Gastroesophageal sphincter (tissue), 4 donors: ENCODE results near the gene GNAQ. TPM values are rescaled to one million over a fixed set of nuclear protein-coding genes. Genes with fewer than 3 reads are reported as not detected.

Experiments
- ATAC-seq: fragments of 150-250 bp; one replicate; pipeline ENCODE4 v1.9.1; 2016; ENCODE audit warnings: mild to moderate bottlenecking, moderate library complexity
- H3K27ac ChIP-seq, 4 donors: fragments of 200-600 bp; sonication (generic) in 3 of 4; 1 replicate in 3 of 4; 2 replicates in 1 of 4; pipeline ENCODE4 v1.5.1; 2016 to 2019
- H3K27me3 ChIP-seq: fragments of 200-600 bp; sonication (generic); one replicate; pipeline ENCODE4 v1.5.1; 2019
- H3K36me3 ChIP-seq, 2 donors: fragments of 200-600 bp; sonication (generic); one replicate each; pipeline ENCODE4 v1.5.1; 2019; ENCODE audit warnings: control low read depth in 1 of 2
- H3K4me1 ChIP-seq, 3 donors: fragments of 200-600 bp; sonication (generic); 1 replicate in 2 of 3; 2 replicates in 1 of 3; pipeline ENCODE4 v1.5.1; 2016 to 2019; ENCODE audit warnings: control low read depth in 2 of 3
- H3K4me3 ChIP-seq, 2 donors: fragments of 200-600 bp; sonication (generic); one replicate each; pipeline ENCODE4 v1.5.1; 2019; ENCODE audit warnings: mild to moderate bottlenecking in 1 of 2, moderate library complexity in 1 of 2
- H3K9me3 ChIP-seq, 3 donors: fragments of 200-600 bp; sonication (generic); one replicate each; pipeline ENCODE4 v1.5.1; 2017 to 2019; ENCODE audit warnings: control low read depth in 2 of 3
- EP300 ChIP-seq: sonication (generic); formaldehyde crosslinking; IDR thresholded peaks from one replicate; pipeline ENCODE4 v1.6.1; 2017; ENCODE audit warnings: antibody characterized with exemption, mild to moderate bottlenecking
- POLR2A ChIP-seq, 2 donors: fragments of 450-650 bp; IDR thresholded peaks; one replicate each; pipeline ENCODE4 v1.6.1; 2017; ENCODE audit warnings: antibody characterized with exemption in 2 of 2, mild to moderate bottlenecking in 2 of 2, moderate library complexity in 1 of 2
- POLR2AphosphoS5 ChIP-seq: sonication (generic); formaldehyde crosslinking; IDR thresholded peaks from one replicate; pipeline ENCODE4 v1.6.1; 2017; ENCODE audit warnings: antibody characterized with exemption
- WGBS, 2 donors: methylation state at CpG; one replicate each; pipeline ENCODE4 v1.1.5; 2018; ENCODE audit warnings: low coverage in 1 of 2; 5-methylcytosine and 5-hydroxymethylcytosine counted together
- total RNA-seq, 4 donors: library from RNA; depleted of rRNA; stranded (reverse); fragments of >200 nt; gene quantifications; one replicate each; pipeline ENCODE4 v1.1.0, GENCODE V29; 2016
- TF ChIP-seq, protein P1 (sequence below), 4 experiments: fragments of 200-600 bp in 2 of 4; fragments of 450-650 bp in 2 of 4; sonication (generic) in 1 of 4; IDR thresholded peaks; one replicate each; pipeline ENCODE4 v1.5.1; 2017 to 2019; ENCODE audit warnings: antibody characterized with exemption in 4 of 4, mild to moderate bottlenecking in 2 of 4, moderate library complexity in 2 of 4

Gene GNAQ
- total RNA-seq, 4 donors from 2014 or later, result 57.6 to 86.4 (median 70.8) TPM

DNA sequence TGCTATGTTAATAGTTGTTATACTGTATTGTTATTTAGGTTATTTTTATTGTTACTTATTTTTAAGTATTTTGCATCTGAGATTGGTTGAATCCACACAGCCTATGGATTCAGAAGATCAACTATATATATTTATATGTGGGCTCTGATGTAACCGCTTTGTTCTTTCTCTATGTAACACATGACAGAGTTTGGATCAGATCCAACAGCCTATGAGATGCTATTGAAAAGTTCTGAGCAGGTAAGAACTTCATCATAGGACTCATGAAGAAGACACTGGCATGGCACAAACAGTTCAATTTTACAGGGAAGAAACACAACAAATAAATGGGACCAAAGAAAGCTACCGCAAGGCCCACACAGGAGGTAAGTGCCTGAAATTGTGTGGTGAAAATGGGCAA is 93.4 kb downstream of the GNAQ start:
- 92% methylated on average over 2 of the region's 2 CpGs for WGBS, 2 donors
- Histone ChIP-seq H3K27me3 (no peaks in the 10 kb centered on the region), H3K9me3 (no peaks in the 10 kb centered on the region), H3K36me3 (no peaks in the 10 kb centered on the region), H3K4me3 (no peak overlapping the region), H3K4me1 (peaks cover 0 to 52% (median 0%) of the 10 kb centered on the region in 3 donors), H3K27ac (no peak overlapping the region)
- ATAC-seq, result no peak
- TF ChIP-seq POLR2AphosphoS5 (no peak), EP300 (no peak), POLR2A (IDR thresholded peaks at IDR 0.05) (no peak)
- TF ChIP-seq, protein P1, sequence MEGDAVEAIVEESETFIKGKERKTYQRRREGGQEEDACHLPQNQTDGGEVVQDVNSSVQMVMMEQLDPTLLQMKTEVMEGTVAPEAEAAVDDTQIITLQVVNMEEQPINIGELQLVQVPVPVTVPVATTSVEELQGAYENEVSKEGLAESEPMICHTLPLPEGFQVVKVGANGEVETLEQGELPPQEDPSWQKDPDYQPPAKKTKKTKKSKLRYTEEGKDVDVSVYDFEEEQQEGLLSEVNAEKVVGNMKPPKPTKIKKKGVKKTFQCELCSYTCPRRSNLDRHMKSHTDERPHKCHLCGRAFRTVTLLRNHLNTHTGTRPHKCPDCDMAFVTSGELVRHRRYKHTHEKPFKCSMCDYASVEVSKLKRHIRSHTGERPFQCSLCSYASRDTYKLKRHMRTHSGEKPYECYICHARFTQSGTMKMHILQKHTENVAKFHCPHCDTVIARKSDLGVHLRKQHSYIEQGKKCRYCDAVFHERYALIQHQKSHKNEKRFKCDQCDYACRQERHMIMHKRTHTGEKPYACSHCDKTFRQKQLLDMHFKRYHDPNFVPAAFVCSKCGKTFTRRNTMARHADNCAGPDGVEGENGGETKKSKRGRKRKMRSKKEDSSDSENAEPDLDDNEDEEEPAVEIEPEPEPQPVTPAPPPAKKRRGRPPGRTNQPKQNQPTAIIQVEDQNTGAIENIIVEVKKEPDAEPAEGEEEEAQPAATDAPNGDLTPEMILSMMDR (IDR thresholded peaks at IDR 0.05), result no peak

DNA sequence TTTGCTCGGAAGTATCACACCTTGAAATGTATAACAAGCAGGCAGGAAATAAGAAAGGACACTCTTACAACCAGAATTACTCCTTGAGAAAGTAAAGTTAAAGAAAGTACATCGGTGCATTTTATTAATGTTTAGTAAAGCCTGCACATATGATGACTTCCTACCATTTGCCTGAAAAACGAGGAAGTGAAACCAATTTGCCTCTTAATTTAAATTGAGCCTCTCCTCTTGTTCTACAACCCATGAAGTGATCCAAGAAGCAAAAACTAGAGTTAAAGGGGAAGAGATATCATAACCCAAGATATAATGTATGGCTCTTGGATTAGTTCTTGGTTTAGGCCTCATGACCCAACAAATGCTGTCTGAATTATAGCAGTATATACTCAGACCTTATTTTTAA is 95.6 kb downstream of the GNAQ start:
- H3K27ac ChIP-seq, result no peak overlapping the region
- no peak overlapping the region for H3K4me3 ChIP-seq
- no peaks in the 10 kb centered on the region for H3K9me3 ChIP-seq
- no peaks in the 10 kb centered on the region for H3K27me3 ChIP-seq
- no peaks in the 10 kb centered on the region for H3K36me3 ChIP-seq
- peaks cover 0 to 51% (median 0%) of the 10 kb centered on the region in 3 donors for H3K4me1 ChIP-seq
- ATAC-seq, result no peak
- 50 to 75% methylated on average over 3 of the region's 3 CpGs for WGBS, 2 donors
- TF ChIP-seq EP300 (no peak), POLR2AphosphoS5 (no peak), POLR2A (IDR thresholded peaks at IDR 0.05) (no peak)
- TF ChIP-seq, protein P1 (IDR thresholded peaks at IDR 0.05), result no peak

- H3K27me3 ChIP-seq, result no peaks in the 10 kb centered on the region
- no peak overlapping the region for H3K4me3 ChIP-seq
- no peaks in the 10 kb centered on the region for H3K9me3 ChIP-seq
- peaks cover 0 to 51% (median 0%) of the 10 kb centered on the region in 3 donors for H3K4me1 ChIP-seq
- no peak overlapping the region for H3K27ac ChIP-seq
- TF ChIP-seq POLR2A (IDR thresholded peaks at IDR 0.05) (no peak), POLR2AphosphoS5 (no peak), EP300 (no peak)
- TF ChIP-seq, protein P1 (IDR thresholded peaks at IDR 0.05), result no peak
- no peak for ATAC-seq
- H3K36me3 ChIP-seq, result no peaks in the 10 kb centered on the region
- WGBS, 2 donors, result 89 to 100% methylated on average over 1 to 3 of the region's 3 CpGs
Observed at GRCh38 chr9:77935211-77935610, 96.4 kb downstream of the GNAQ start.

DNA sequence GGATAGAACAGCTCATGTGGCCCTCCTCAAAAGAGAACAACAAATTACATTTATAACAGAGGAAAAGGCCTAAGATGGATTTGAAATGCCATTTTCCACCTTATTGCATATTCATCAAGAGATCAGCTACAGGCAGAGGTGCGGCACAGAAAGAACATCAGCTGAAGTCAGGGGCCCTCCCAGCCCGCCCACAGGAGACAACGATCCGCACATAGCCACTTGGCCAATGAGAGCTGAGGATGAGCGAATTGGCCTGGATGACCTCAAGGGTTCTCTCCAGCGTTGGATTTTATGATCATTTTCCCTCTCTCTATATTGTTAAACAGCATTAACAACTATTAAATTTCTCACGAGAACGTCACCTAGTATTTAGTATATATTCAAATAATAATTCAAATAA is 97.6 kb downstream of the GNAQ start:
- TF ChIP-seq POLR2AphosphoS5 (no peak), EP300 (no peak), POLR2A (IDR thresholded peaks at IDR 0.05) (no peak)
- TF ChIP-seq, protein P1 (IDR thresholded peaks at IDR 0.05), result no peak
- Histone ChIP-seq H3K4me3 (no peak overlapping the region), H3K27me3 (no peaks in the 10 kb centered on the region), H3K27ac (no peak overlapping the region), H3K9me3 (no peaks in the 10 kb centered on the region), H3K36me3 (no peaks in the 10 kb centered on the region), H3K4me1 (peaks cover 0 to 42% (median 0%) of the 10 kb centered on the region in 3 donors)
- 92 to 93% methylated on average over 7 to 8 of the region's 8 CpGs for WGBS, 2 donors
- ATAC-seq, result no peak

GRCh38 chr9:77933019-77933418 is 98.6 kb downstream of the GNAQ start:
- peaks cover 0 to 37% (median 0%) of the 10 kb centered on the region in 3 donors for H3K4me1 ChIP-seq
- 60 to 74% methylated on average over 4 to 7 of the region's 7 CpGs for WGBS, 2 donors
- no peak overlapping the region for H3K4me3 ChIP-seq
- no peaks in the 10 kb centered on the region for H3K9me3 ChIP-seq
- no peaks in the 10 kb centered on the region for H3K36me3 ChIP-seq
- no peaks in the 10 kb centered on the region for H3K27me3 ChIP-seq
- no peak overlapping the region for H3K27ac ChIP-seq
- no peak for TF ChIP-seq EP300
- no peak for TF ChIP-seq POLR2AphosphoS5
- no peak for ATAC-seq
